ENCODE data around the gene PSG4. TPM values are rescaled to one million over a fixed set of nuclear protein-coding genes. Genes with fewer than 3 reads are reported as not detected.
A peak's percentile ranks its signal among the peaks of the same experiment; 100 is the strongest.
"Not testable (repeated sequence)": the region's sequence is repeated elsewhere in the genome, so short reads cannot be mapped to it uniquely, and the experiment has no call there.

Gene PSG4
- total and polyA plus RNA-seq, 10 donors, result not detected

DNA sequence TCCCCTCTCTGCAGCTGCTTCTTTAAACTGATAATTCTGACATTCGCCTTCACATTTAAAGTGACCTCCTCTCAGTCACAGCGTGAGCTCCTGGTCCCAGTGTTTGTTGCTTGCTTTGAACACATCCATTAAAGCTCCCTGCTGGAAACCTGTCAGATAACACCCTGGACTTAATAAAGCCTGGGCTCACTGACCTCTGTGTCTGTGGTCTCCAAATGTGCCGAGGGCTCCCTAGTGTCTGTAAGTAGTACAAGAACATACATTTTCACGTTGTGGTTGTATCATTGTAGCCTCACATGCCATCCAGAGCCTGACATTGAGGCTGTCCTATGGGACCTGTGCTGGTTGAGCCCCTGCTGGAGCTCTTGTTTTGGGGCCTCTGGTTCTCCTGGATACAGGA, 2.6 kb upstream of the PSG4 start:
- 51 to 66% (median 57%) methylated on average over 4 of the region's 4 CpGs; no CpG with 5 or more reads in 1 of the 5 donors for WGBS, 5 donors
- DNase-seq, result no peak
- no peak overlapping the region for H3K4me3 ChIP-seq
- intact Hi-C loops (cut with DNase I; ENCODE audit: low total_unique reads), result no loop called here
- H3K9me3 ChIP-seq, result no peaks in the 10 kb centered on the region
- TF ChIP-seq POLR2A (IDR thresholded peaks at IDR 0.05), result no peak
- TF ChIP-seq POLR2AphosphoS5 (IDR thresholded peaks at IDR 0.05), result no peak
- TF ChIP-seq, protein P1, sequence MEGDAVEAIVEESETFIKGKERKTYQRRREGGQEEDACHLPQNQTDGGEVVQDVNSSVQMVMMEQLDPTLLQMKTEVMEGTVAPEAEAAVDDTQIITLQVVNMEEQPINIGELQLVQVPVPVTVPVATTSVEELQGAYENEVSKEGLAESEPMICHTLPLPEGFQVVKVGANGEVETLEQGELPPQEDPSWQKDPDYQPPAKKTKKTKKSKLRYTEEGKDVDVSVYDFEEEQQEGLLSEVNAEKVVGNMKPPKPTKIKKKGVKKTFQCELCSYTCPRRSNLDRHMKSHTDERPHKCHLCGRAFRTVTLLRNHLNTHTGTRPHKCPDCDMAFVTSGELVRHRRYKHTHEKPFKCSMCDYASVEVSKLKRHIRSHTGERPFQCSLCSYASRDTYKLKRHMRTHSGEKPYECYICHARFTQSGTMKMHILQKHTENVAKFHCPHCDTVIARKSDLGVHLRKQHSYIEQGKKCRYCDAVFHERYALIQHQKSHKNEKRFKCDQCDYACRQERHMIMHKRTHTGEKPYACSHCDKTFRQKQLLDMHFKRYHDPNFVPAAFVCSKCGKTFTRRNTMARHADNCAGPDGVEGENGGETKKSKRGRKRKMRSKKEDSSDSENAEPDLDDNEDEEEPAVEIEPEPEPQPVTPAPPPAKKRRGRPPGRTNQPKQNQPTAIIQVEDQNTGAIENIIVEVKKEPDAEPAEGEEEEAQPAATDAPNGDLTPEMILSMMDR (IDR thresholded peaks at IDR 0.05 in 8 of 11, conservative IDR thresholded peaks at IDR 0.05 in 3 of 11), result no peak
- no peak overlapping the region for H3K27ac ChIP-seq
- no peaks in the 10 kb centered on the region for H3K36me3 ChIP-seq
- no peaks in the 10 kb centered on the region for H3K4me1 ChIP-seq
- peaks cover 0 to 3% (median 0%) of the 10 kb centered on the region in 7 donors for H3K27me3 ChIP-seq (replicated peaks in 1 of 7)

DNA sequence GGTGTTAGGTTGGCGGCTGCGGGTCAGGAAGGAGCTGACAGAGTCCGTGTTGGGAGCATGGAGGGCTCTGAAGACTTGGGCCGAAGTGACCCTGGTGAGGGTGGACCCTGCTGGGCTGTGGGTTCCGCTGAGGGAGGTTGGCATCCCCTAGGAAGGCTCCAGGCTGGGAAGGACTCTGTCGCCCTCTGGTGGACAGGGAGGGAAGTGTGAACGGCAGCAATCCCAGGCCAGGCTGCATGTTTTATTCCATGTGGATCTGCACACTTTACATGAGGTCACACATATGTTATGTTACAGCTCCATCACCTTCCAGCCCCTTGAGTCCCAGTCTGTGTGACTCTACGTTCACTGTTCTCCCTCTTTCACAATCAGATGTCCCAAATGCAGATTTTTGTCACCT, 1.7 kb upstream of the PSG4 start:
- H3K9me3 ChIP-seq; H3K4me3 ChIP-seq; H3K36me3 ChIP-seq; H3K4me1 ChIP-seq; H3K27ac ChIP-seq; intact Hi-C loops (cut with DNase I; ENCODE audit: low total_unique reads); H3K27me3 ChIP-seq (replicated peaks in 1 of 7); DNase-seq: not testable (repeated sequence)
- WGBS, 5 donors, result 45 to 71% (median 52%) methylated on average over 7 to 8 of the region's 8 CpGs; no CpG with 5 or more reads in 1 of the 5 donors
- TF ChIP-seq, protein P1 (IDR thresholded peaks at IDR 0.05 in 8 of 11, conservative IDR thresholded peaks at IDR 0.05 in 3 of 11), result peak in 4 of 11 experiments; percentile 48 to 59 (median 56)

DNA sequence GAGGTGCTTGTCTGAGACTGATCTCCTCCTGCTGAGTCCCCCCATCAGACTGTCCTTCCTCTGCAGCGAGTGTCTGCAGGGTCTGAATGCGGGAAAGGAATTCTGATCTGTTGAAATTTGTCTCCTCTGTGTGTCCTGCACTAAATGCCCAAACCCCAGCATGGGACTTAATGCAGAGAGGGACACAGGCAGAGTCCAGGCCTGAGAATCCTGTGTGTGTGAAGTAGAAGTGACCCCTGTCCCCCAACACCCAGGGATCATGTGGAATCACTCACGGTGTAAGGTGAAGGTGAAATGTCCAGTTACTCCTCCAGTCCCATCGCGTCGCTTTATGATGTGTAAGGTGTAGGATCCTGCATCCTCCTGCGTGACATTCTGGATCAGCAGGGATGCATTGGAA, 1.8 kb downstream of the PSG4 start:
- H3K4me1 ChIP-seq; DNase-seq; H3K27ac ChIP-seq; H3K27me3 ChIP-seq (replicated peaks in 1 of 7); H3K4me3 ChIP-seq; H3K9me3 ChIP-seq; intact Hi-C loops (cut with DNase I; ENCODE audit: low total_unique reads); H3K36me3 ChIP-seq: not testable (repeated sequence)
- WGBS, 5 donors, result 92 to 95% (median 93%) methylated on average over 7 of the region's 7 CpGs; no CpG with 5 or more reads in 1 of the 5 donors

DNA sequence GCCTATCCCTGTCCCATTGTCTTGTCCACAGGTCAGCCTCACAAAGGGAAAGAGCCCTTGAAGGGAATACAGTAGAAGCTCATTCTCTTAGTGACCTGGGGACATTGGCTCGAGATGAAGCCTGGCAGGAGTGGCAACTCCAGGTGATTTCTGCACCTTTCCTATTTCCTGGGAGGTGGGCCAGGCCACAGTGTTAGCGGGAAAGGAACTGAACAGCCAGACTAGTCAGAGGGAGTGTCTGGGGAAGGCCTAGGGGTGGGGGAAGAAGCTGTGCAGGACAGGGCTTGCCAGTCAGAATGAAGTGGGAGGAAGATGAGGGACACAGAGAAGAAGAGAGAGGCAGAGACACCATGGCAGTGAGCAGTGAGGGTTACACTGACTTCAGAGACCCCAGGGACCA, 3.5 kb downstream of the PSG4 start:
- DNase-seq; H3K9me3 ChIP-seq; H3K27ac ChIP-seq; H3K36me3 ChIP-seq; H3K4me3 ChIP-seq; intact Hi-C loops (cut with DNase I; ENCODE audit: low total_unique reads); H3K4me1 ChIP-seq; H3K27me3 ChIP-seq (replicated peaks in 1 of 7): not testable (repeated sequence)
- WGBS, 5 donors, result 55 to 80% (median 72%) methylated on average over 2 of the region's 2 CpGs; no CpG with 5 or more reads in 1 of the 5 donors

DNA sequence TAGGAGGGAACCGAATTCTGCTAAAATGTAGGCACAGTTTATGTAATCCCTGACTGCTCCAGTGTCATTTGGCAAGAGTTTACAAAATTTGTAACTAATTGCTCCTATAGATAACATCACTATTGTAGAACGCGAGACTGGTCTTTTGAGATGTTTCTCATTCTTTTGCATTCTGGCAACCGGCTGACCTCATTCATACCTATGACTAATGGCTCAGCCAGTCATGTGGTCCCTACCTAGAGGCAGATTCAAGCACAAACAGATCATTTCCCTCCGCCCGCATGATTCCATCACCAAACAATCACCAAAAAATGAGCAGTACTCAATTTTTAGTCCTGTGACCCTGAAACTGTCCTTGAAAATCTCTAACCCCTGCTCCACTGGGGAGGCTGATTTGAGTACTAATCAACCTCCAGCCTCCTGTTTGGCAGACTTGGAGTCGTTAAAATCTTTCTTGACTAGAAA, 4.1 kb downstream of the PSG4 start:
- DNase-seq; H3K9me3 ChIP-seq; intact Hi-C loops (cut with DNase I; ENCODE audit: low total_unique reads); H3K27ac ChIP-seq; H3K4me1 ChIP-seq; H3K36me3 ChIP-seq; H3K4me3 ChIP-seq; H3K27me3 ChIP-seq (replicated peaks in 1 of 7): not testable (repeated sequence)
- 70 to 88% (median 77%) methylated on average over 7 of the region's 7 CpGs; no CpG with 5 or more reads in 1 of the 5 donors for WGBS, 5 donors

DNA sequence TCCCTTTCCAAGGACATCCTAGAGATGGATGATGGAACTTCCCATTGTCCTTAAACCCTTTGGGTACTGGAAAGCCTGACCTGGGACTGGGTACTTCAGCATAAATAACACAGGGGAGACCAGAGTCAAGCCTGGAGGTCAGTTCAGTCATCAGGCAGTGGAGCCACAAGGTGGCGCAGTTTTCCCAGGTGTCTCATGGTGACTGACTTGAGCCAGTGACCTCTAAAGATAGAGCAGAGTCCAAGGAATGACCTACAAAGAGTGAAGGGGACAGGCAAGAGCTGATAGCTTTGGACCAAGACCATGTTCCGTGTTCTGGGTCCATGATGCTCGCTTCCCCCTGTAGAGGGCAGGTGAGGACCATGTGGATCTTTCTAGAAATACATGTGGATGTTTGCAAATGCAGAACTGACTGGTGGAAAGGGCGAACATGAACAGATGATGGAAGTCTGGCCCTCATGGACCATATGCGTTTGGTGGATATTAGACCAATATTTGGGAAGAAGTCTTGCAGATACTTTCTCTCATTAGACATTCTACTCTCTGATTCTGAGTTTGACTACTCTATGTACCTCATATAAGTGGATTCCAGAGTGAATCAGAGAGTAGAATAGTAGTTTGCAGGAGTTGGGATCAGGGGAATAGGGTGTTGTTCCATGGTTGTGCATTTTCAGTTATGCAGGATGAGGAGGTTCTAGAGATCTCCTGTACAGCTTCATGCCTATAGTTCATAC, 6.6 kb downstream of the PSG4 start:
- H3K9me3 ChIP-seq; H3K4me1 ChIP-seq; intact Hi-C loops (cut with DNase I; ENCODE audit: low total_unique reads); H3K36me3 ChIP-seq; DNase-seq; H3K4me3 ChIP-seq; H3K27ac ChIP-seq; H3K27me3 ChIP-seq (replicated peaks in 1 of 7): not testable (repeated sequence)
- 37 to 78% (median 56%) methylated on average over 4 to 5 of the region's 5 CpGs; no CpG with 5 or more reads in 1 of the 5 donors for WGBS, 5 donors

DNA sequence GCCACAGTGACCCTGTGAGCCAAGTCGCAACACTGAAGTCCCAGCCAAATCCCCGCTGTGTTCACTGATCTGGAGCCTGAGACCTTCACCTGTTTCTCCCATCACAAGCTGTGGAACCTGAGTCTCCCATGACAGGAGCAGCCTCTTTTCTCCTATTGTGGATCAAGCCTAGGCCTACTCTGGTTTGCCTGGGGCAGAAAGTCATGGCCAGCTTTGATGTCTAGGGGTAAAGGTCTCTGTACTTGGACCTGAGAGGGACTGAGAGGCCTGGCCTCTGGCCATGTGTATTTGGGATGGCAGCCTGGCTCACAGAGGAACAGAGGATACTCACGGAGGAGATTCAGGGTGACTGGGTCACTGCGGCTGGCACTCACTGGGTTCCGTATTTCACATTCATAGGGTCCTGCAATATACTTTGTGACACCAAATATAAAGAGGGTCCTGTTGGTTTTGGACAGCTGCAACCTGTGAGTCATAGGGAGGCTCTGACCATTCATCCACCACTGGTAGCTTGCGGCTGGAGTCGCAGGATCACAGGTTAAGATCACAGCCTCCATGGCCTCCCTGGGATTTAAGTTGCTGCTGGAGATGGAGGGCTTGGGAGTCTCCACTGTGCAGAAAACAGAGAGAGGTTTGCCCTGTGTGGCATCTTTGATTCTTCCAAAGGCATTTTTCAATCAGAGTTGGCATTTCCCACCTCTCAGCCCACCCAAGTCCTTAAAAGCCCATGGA, 7.6 kb downstream of the PSG4 start:
- 91 to 98% (median 95%) methylated on average over 4 to 6 of the region's 7 CpGs; no CpG with 5 or more reads in 1 of the 5 donors for WGBS, 5 donors
- H3K36me3 ChIP-seq; H3K27me3 ChIP-seq (replicated peaks in 1 of 7); H3K9me3 ChIP-seq; DNase-seq; H3K4me3 ChIP-seq; H3K27ac ChIP-seq; intact Hi-C loops (cut with DNase I; ENCODE audit: low total_unique reads); H3K4me1 ChIP-seq: not testable (repeated sequence)

DNA sequence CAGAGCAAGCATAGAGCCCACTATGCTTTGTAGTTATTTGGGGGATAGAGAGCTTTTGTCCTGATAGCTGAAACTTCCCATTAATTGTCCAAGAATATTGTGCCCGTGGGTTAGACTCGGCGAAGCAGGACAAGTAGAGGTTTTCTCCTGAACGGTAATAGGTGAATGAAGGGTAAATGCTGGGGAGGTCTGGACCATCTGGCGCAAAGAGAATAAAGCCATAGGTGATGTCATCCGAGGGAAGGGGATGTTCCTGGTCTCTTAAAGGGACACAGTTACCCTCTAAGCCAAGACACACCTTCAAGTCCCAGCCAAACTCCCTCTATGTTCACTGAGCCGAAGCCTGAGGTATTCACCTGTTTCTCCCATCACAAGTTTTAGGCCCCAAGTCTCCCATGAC, 11.0 kb downstream of the PSG4 start:
- WGBS, 5 donors, result 80 to 86% (median 84%) methylated on average over 7 of the region's 7 CpGs
- H3K27ac ChIP-seq; DNase-seq; intact Hi-C loops (cut with DNase I; ENCODE audit: low total_unique reads); H3K4me1 ChIP-seq; H3K9me3 ChIP-seq; H3K36me3 ChIP-seq; H3K4me3 ChIP-seq: not testable (repeated sequence)
- H3K27me3 ChIP-seq (replicated peaks in 1 of 7), result peaks cover 0 to 17% (median 0%) of the 10 kb centered on the region in 7 donors
